ENCODE data around the gene GARIN5B. TPM values are rescaled to one million over a fixed set of nuclear protein-coding genes. Genes with fewer than 3 reads are reported as not detected.
"Not testable (repeated sequence)": the region's sequence is repeated elsewhere in the genome, so short reads cannot be mapped to it uniquely, and the experiment has no call there.

Gene GARIN5B
- total and polyA plus RNA-seq, 2 of the 13 experiments (the other 11 are each of a cell fraction or from before 2014, with no cell fraction given) = not detected

DNA sequence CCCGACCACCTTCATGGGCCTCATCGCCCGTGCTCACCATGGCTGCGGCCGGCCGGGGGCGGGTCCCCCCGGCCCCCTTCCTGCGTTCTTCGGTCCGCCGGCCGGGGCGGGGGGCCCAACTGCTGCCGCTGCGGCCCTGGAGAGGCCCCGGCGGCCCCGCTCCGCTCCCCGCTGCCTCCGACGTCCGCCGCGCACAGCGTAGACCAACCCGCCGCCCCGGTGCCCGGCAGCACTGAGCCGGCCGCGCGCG, 44.4 kb upstream of the GARIN5B start, which contains the start of gene UBE2S:
Gene UBE2S, minus strand, starts transcription at position 239 of the 250 bp plus-strand sequence. Its CDS starts 199 bp downstream, at position 40.
- H3K9ac ChIP-seq (ENCODE audit: insufficient read depth, low read depth, low read length) = peak within 1 kb of the TSS; percentile 86
- H3K4me1 ChIP-seq (ENCODE audit: insufficient read depth, low read length) = peaks cover 26% of the 10 kb centered on the region
- H3K27me3 ChIP-seq (ENCODE audit: control insufficient read depth in 1 of 2, insufficient read depth in 2 of 2, low read length in 2 of 2); H4K20me1 ChIP-seq (ENCODE audit: insufficient read depth, low read length); H3K9me3 ChIP-seq (ENCODE audit: low read length); intact Hi-C loops (cut with micrococcal nuclease; ENCODE audit: unreplicated experiment); DNase-seq (ENCODE audit: low spot score); H2AFZ ChIP-seq (ENCODE audit: low read length); FAIRE-seq; BruUV-seq (replicated peaks); CTCF ChIA-PET (ENCODE audit: low intra/inter-chr PET ratio, low total read pairs): not testable (repeated sequence)
- H3K4me2 ChIP-seq (ENCODE audit: low read depth, low read length) = peak within 1 kb of the TSS; percentile 57
- POLR2A ChIA-PET = interaction anchor here (0.6 to 2.9 kb wide), 40 partner anchors 10 to 290 kb away, joined by 3 to 62 read pairs (median 5); partner anchors contain the start of genes DNAAF3, HSPBP1, ISOC2 and KMT5C
- peak; percentile 85 for ATAC-seq
- H3K79me2 ChIP-seq (ENCODE audit: insufficient read depth, low read length) = peaks cover 16% of the 10 kb centered on the region
- peak within 1 kb of the TSS; percentile 82 to 88 (median 83) for H3K4me3 ChIP-seq (replicated peaks in 1 of 3; ENCODE audit: insufficient read depth in 1 of 3, low read depth in 2 of 3, low read length in 3 of 3)
- peaks cover 7 to 19% of the 10 kb centered on the region in 2 experiments; a peak in 4 of 5 replicates for H3K36me3 ChIP-seq (replicated peaks in 1 of 2; ENCODE audit: control insufficient read depth in 1 of 2, insufficient read depth in 2 of 2, low read length in 2 of 2)
- 0% methylated on average over 12 of the region's 36 CpGs for WGBS (ENCODE audit: low lambda C conversion rate)
- in situ Hi-C loops (cut with HindIII; ENCODE audit: extremely low pct_ligation_motif_present, low pct_unique_long_range_greater_than_20kb) = loop anchor here (5.0 kb wide), 1 partner anchor 260 kb away; the partner anchor contains the start of gene TNNT1
- H3K27ac ChIP-seq (ENCODE audit: extremely low read length, insufficient read depth, low read length) = peak within 1 kb of the TSS; percentile 68
- TF ChIP-seq KMT2A (CRISPR knock-in tag; IDR thresholded peaks at IDR 0.05) (0 out of 2 replicates have a peak, but pooled peaks have one; percentile 24), STAG1 (CRISPR knock-in tag; IDR thresholded peaks at IDR 0.05) (0 out of 2 replicates have a peak, but pooled peaks have one; percentile 8), ZNF546 (CRISPR knock-in tag; conservative IDR thresholded peaks at IDR 0.05) (peak; percentile 73; the same call in 1 of the 2 replicates), ZSCAN29 (CRISPR knock-in tag; conservative IDR thresholded peaks at IDR 0.05) (0 out of 2 replicates have a peak, but pooled peaks have one; percentile 49), RAD21 (CRISPR knock-in tag; IDR thresholded peaks at IDR 0.05) (peak; percentile 20; the same call in 1 of the 2 replicates), MXI1 (IDR thresholded peaks at IDR 0.05; ENCODE audit: borderline replicate concordance, low read depth, low read length) (0 out of 3 replicates have a peak, but pooled peaks have one; percentile 56), ZNF788 (CRISPR knock-in tag; IDR thresholded peaks at IDR 0.05; ENCODE audit: borderline replicate concordance) (peak; percentile 36; the same call in 1 of the 2 replicates), KDM5A (IDR thresholded peaks at IDR 0.05; ENCODE audit: borderline replicate concordance, low read length) (0 out of 2 replicates have a peak, but pooled peaks have one; percentile 35), IRF2 (CRISPR knock-in tag; IDR thresholded peaks at IDR 0.05) (peak; percentile 80), ZNF792 (CRISPR knock-in tag; IDR thresholded peaks at IDR 0.05) (peak; percentile 83; the same call in 1 of the 2 replicates), FOXO1 (CRISPR knock-in tag; IDR thresholded peaks at IDR 0.05) (peak; percentile 67; the same call in 1 of the 2 replicates), ZFX (CRISPR knock-in tag; IDR thresholded peaks at IDR 0.05; ENCODE audit: low read depth) (peak; percentile 76; the same call in 1 of the 2 replicates), ZNF333 (CRISPR knock-in tag; IDR thresholded peaks at IDR 0.05; ENCODE audit: borderline replicate concordance) (0 out of 2 replicates have a peak, but pooled peaks have one; percentile 77), ZNF724P (CRISPR knock-in tag; IDR thresholded peaks at IDR 0.05; ENCODE audit: borderline replicate concordance) (0 out of 2 replicates have a peak, but pooled peaks have one; percentile 76), ZNF776 (CRISPR knock-in tag; IDR thresholded peaks at IDR 0.05) (peak; percentile 89; the same call in 1 of the 2 replicates), ZFP1 (CRISPR knock-in tag; IDR thresholded peaks at IDR 0.05) (0 out of 2 replicates have a peak, but pooled peaks have one; percentile 38), ARNT2 (CRISPR knock-in tag; IDR thresholded peaks at IDR 0.05; ENCODE audit: low read depth) (peak; percentile 95), POLR2A (IDR thresholded peaks at IDR 0.05; ENCODE audit: insufficient read depth in 1 of 2, low read depth in 2 of 2, low read length in 2 of 2) (peak; percentile 87 to 94), CHCHD3 (CRISPR knock-in tag; IDR thresholded peaks at IDR 0.05) (0 out of 2 replicates have a peak, but pooled peaks have one; percentile 60), ZNF773 (CRISPR knock-in tag; IDR thresholded peaks at IDR 0.05; ENCODE audit: borderline replicate concordance) (peak; percentile 57; the same call in 1 of the 2 replicates), TAF1 (CRISPR knock-in tag; IDR thresholded peaks at IDR 0.05) (peak; percentile 90), ATF7-NPFF (CRISPR knock-in tag; IDR thresholded peaks at IDR 0.05; ENCODE audit: low read depth) (0 out of 2 replicates have a peak, but pooled peaks have one; percentile 68), U2AF1 (optimal IDR thresholded peaks at IDR 0.05; ENCODE audit: low read depth, low read length) (peak; percentile 47), ZFY (CRISPR knock-in tag; IDR thresholded peaks at IDR 0.05) (peak; percentile 68)
- TF ChIP-seq, protein P1, sequence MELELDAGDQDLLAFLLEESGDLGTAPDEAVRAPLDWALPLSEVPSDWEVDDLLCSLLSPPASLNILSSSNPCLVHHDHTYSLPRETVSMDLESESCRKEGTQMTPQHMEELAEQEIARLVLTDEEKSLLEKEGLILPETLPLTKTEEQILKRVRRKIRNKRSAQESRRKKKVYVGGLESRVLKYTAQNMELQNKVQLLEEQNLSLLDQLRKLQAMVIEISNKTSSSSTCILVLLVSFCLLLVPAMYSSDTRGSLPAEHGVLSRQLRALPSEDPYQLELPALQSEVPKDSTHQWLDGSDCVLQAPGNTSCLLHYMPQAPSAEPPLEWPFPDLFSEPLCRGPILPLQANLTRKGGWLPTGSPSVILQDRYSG (CRISPR knock-in tag; IDR thresholded peaks at IDR 0.05) = 0 out of 2 replicates have a peak, but pooled peaks have one; percentile 33
- TF ChIP-seq, protein P2, sequence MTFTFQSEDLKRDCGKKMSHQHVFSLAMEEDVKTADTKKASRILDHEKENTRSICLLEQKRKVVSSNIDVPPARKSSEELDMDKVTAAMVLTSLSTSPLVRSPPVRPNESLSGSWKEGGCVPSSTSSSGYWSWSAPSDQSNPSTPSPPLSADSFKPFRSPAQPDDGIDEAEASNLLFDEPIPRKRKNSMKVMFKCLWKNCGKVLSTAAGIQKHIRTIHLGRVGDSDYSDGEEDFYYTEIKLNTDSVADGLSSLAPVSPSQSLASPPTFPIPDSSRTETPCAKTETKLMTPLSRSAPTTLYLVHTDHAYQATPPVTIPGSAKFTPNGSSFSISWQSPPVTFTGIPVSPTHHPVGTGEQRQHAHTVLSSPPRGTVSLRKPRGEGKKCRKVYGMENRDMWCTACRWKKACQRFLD (CRISPR knock-in tag; IDR thresholded peaks at IDR 0.05; ENCODE audit: borderline replicate concordance) = 0 out of 2 replicates have a peak, but pooled peaks have one; percentile 77
